ENCODE data around the gene ERAP2. TPM values are rescaled to one million over a fixed set of nuclear protein-coding genes. Genes with fewer than 3 reads are reported as not detected.
A peak's percentile ranks its signal among the peaks of the same experiment; 100 is the strongest.

ERAP2 gene
- total RNA-seq, 1 donor from 2014 or later = 31.2 TPM

DNA sequence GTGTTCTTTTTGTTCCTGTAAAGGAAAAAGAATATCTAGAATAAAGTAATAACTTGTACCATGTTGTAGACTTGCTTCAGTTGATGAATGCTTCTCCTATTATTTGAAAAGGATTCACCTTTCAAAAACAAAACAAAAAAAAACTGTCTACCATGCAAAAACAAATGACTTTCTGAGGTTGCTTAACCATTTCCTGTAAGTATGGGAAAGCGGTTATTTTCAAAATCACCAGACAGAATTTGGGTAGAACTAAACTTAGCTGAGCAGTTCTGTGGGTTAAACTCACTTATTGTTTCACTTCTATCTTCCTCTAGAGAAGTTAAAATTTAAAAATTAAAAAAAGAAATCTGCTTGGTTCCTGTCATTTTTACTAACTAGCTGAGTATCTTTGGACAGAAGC, 84.8 kb downstream of the ERAP2 start:
- peak; percentile 43 to 46 for DNase-seq (ENCODE audit: low read depth in 2 of 2)

DNA sequence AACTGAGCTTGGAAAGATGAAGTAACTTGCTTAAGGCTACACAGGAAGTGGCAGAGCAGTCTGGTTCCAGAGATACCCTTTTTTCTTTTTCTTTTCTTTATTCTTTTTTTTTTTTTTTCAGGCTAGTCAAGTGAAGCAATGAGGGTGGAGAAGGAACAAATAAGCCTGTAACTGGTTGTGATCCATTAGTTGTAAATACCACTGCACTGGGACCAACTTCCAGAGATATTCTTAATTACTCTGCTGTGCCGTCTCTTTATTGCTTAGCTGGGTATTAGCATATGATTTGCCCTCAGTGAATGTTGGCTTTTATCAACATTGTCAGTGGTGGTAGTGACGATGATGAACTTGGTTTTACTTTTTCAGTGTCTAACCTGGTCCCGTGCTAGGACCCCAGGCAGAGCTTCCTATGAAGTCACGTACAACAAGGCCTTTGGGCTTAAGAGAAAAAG, 86.3 kb downstream of the ERAP2 start:
- DNase-seq (ENCODE audit: low read depth in 2 of 2) = peak in 1 of 2 donors; percentile 14

DNA sequence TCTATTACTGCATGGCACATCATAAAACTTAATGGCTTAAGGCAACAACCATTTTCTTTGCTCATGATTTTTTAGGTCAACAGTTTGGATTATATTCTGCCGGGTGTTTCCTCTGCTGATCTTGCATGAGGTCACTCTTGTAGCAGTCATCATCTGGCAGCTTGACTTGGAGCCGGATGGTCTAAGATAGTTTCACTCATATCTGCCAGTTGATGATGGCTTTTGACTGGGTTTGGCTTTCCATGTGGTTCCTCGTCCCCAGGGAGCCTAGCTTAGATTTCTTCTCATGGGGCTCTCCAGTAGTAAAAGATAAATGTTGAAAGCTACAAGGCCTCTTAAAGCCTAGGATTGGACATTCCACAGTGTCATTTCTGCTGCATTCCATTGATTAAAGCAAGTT, 87.0 kb downstream of the ERAP2 start:
- peak; percentile 72 to 92 for DNase-seq (ENCODE audit: low read depth in 2 of 2)

DNA sequence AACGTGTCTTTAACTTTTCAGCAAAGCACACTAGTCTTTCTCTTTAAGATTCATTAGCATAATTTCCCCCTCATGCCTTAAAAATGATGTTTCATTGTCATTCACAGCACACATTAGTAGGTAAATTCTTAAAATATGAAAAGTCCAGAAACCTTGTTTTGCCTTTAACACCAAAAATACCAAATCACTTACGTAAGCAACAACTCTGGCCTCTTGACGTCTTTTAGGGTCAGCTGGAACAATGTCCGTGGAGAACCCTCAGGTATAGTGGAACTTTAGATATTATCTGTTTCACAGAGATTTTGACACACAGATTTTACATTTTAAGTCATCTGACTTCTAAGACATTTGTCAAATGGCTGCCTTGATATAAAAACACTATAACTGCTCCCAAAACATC, 90.5 kb downstream of the ERAP2 start:
- no peak for DNase-seq (ENCODE audit: low read depth in 2 of 2)

DNA sequence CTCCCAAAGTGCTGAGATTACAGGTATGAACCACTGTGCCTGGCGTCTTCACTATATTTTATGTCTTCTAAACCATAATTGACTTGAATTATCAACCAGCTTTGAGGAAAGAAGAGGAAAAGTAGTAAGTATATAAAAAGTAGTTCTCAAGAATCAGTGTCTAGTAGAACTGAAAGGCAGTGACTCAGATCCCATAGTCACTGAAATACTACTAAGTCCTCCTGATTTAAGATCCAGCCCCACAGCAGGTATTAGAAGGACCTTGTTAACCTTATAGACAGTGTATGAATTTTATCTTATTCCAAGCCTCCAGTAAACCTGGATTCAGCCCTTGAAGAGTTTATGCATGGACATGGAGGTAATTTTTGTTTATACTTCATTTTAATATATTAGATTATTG, 91.1 kb downstream of the ERAP2 start:
- peak in 1 of 2 donors; percentile 17 for DNase-seq (ENCODE audit: low read depth in 2 of 2)

DNA sequence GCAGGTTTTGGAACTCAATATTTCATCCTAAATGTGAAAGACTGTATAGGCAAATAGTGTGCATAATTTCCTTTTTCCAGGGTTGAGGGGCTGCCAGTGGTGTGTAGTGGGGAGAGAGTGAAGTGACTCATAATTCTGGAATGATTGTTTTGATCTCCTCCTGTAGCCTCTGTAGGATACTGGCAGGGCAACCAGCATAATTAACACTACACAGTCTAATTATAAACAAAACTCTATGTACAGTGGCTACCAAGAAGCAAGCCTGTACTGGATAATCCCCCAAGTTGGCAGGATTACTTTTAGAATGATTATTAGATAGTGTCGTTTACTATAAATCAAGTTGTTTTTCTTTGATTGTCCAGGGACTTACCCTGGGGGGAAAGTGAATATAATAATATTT, 91.8 kb downstream of the ERAP2 start:
- peak; percentile 82 to 84 for DNase-seq (ENCODE audit: low read depth in 2 of 2)

DNA sequence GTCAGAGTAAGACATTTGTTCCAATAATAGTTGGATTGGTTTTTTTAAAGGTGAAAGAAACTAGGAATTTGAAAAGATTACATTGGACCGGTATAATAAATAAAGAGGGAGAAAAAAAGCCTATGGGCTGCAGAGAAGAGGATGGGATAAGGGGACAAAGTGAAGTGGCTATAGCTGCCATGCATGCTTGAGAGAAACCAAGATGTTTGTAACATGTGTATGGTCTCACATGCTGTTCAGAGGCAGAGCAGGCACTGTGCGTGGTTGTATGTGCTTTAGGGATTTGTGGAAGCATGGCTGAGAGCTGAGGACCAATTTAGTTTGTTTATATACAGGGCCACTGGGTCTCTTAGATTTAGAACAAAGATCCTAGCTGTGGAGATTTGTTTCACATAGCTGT, 92.3 kb downstream of the ERAP2 start:
- DNase-seq (ENCODE audit: low read depth in 2 of 2) = peak; percentile 23

Other genes with a start within 250 kb of the ERAP2 start
- gene CAST, start 214.1 kb upstream of the ERAP2 start, total RNA-seq = 72.2 and 78.7 TPM in 2 replicates
- 40.5 and 57.3 TPM in 2 replicates for gene ERAP1, start 68.6 kb upstream of the ERAP2 start, total RNA-seq
- gene LNPEP, start 59.6 kb downstream of the ERAP2 start, total RNA-seq = 24.0 and 26.6 TPM in 2 replicates

All from lung microvascular endothelial cell (primary cell).